NOMO-1 treated with dmso at 0.1 percent for 144 hours (cell line): ENCODE measurements around the gene TMEM181.
"Not testable (repeated sequence)": the region's sequence is repeated elsewhere in the genome, so short reads cannot be mapped to it uniquely, and the experiment has no call there.

ENCODE experiments used
- DNase-seq: peaks from one replicate; lab custom pipeline; 2025; ENCODE audit not compliant: unreplicated experiment; lab: John Stamatoyannopoulos, UW

Gene TMEM181

GRCh38 chr6:158620963-158621693 lies 61.2 kb downstream of the TMEM181 start:
- DNase-seq = no peak

- no peak for DNase-seq
These were observed 62.0 kb downstream of the TMEM181 start for GRCh38 chr6:158621694-158622544.

- no peak for DNase-seq
These were observed 62.8 kb downstream of the TMEM181 start for GRCh38 chr6:158622545-158623190.

GRCh38 chr6:158624684-158625682 lies 65.1 kb downstream of the TMEM181 start:
- no peak for DNase-seq

- DNase-seq = no peak
These were observed 66.0 kb downstream of the TMEM181 start for GRCh38 chr6:158625881-158626305.

GRCh38 chr6:158626360-158627167 lies 66.7 kb downstream of the TMEM181 start:
- no peak for DNase-seq

- DNase-seq = no peak
These were observed 67.5 kb downstream of the TMEM181 start for GRCh38 chr6:158627168-158627939.

GRCh38 chr6:158627940-158628211 lies 68.0 kb downstream of the TMEM181 start:
- DNase-seq = no peak

- no peak for DNase-seq
These were observed 68.7 kb downstream of the TMEM181 start for GRCh38 chr6:158628542-158628941.

GRCh38 chr6:158629367-158630221 lies 69.7 kb downstream of the TMEM181 start:
- DNase-seq = no peak

GRCh38 chr6:158630938-158631616 lies 71.2 kb downstream of the TMEM181 start:
- no peak for DNase-seq

GRCh38 chr6:158631678-158632537 lies 72.0 kb downstream of the TMEM181 start:
- no peak for DNase-seq

- DNase-seq = not testable (repeated sequence)
These were observed 72.7 kb downstream of the TMEM181 start for GRCh38 chr6:158632538-158633119.

- no peak for DNase-seq
These were observed 73.2 kb downstream of the TMEM181 start for GRCh38 chr6:158633127-158633526.

GRCh38 chr6:158634695-158635426 lies 75.0 kb downstream of the TMEM181 start:
- DNase-seq = no peak
